Measurements from ENCODE around the gene A1BG.

DNA sequence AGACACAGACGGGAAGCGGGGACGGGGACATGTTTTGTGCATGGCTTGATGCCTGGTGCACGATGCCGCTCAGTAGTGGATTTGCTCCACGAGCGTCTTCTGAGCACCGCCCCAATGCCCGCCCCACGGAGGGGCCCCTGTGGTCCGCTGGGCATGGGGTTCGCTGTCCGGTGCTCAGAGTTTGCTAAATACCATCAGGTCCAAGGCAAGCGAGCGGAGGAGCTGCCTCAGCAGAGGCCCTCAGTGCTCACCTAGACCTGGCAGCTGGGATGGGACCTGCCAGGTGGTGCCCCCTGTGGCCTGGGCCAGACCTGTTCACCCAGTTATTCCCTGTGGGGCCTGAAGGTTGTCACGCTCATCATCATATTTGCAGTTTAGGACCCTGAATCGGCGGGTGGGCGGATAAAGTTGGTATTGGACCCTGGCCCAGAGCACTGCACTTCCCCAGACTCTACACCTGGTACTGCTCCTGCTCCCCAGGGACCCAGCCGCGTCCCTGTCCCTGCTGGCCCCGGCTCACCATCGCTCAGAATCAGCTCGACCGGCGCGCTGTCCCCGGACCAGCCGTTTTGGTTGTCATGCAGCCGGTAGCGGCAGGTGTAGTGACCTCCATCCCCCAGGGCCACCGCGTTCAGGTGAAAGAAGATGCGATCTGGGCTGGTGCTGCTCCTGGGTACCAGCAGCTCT lies 2.3 kb downstream of the A1BG start:
- TF ChIP-seq POLR2A (IDR thresholded peaks at IDR 0.05; ENCODE audit: low read length) (no peak), GATA1 (IDR thresholded peaks at IDR 0.05; ENCODE audit: low read depth, low read length) (no peak)

Measured in erythroblast (primary cell).